Nephron progenitor cell (in vitro differentiated cells): Measurements from ENCODE around the gene TENT4A.

ENCODE experiments used
- DNase-seq: peaks from one replicate; pipeline ENCODE4 v3.0.0; 2021
- H3K27ac Mint-ChIP-seq: 2 replicates; pipeline ENCODE4 v1.8.0; 2021; ENCODE audit warnings: mild to moderate bottlenecking, moderate library complexity, mixed read lengths
- H3K27me3 Mint-ChIP-seq: 2 replicates; pipeline ENCODE4 v1.8.0; 2021; ENCODE audit warnings: mild to moderate bottlenecking, low read depth, mixed read lengths; ENCODE audit not compliant: poor library complexity
- H3K36me3 Mint-ChIP-seq: 2 replicates; pipeline ENCODE4 v1.8.0; 2021; ENCODE audit warnings: low read depth, mixed read lengths
- H3K4me1 Mint-ChIP-seq: 2 replicates; pipeline ENCODE4 v1.8.0; 2021; ENCODE audit warnings: mixed read lengths
- H3K4me3 Mint-ChIP-seq: 2 replicates; pipeline ENCODE4 v1.8.0; 2021; ENCODE audit warnings: mild to moderate bottlenecking, moderate library complexity, mixed read lengths
- H3K9me3 Mint-ChIP-seq: 2 replicates; pipeline ENCODE4 v1.8.0; 2021; ENCODE audit warnings: mild to moderate bottlenecking, moderate library complexity, mixed read lengths
- CTCF ChIP-seq: fragments of 200-600 bp; sonication (generic); IDR thresholded peaks from 2 replicates; pipeline ENCODE4 v1.5.0; 2021; ENCODE audit warnings: antibody characterized with exemption

Gene TENT4A

GRCh38 chr5:6715758-6716628, 2.8 kb downstream of the TENT4A start:
- peaks cover 4% of the 10 kb centered on the region for H3K27me3 Mint-ChIP-seq
- H3K9me3 Mint-ChIP-seq, result no peaks in the 10 kb centered on the region
- peak overlapping the region; percentile 90 for H3K4me3 Mint-ChIP-seq
- H3K27ac Mint-ChIP-seq, result no peak overlapping the region
- TF ChIP-seq CTCF, result no peak
- no peak for DNase-seq
- H3K4me1 Mint-ChIP-seq, result peaks cover 71% of the 10 kb centered on the region
- peaks cover 13% of the 10 kb centered on the region for H3K36me3 Mint-ChIP-seq

GRCh38 chr5:6716629-6717149, 3.5 kb downstream of the TENT4A start:
- H3K27me3 Mint-ChIP-seq, result peaks cover 3% of the 10 kb centered on the region
- TF ChIP-seq CTCF, result no peak
- no peak for DNase-seq
- peaks cover 13% of the 10 kb centered on the region for H3K36me3 Mint-ChIP-seq
- H3K27ac Mint-ChIP-seq, result peak overlapping the region; percentile 60
- peaks cover 74% of the 10 kb centered on the region for H3K4me1 Mint-ChIP-seq
- peak overlapping the region; percentile 90 for H3K4me3 Mint-ChIP-seq
- no peaks in the 10 kb centered on the region for H3K9me3 Mint-ChIP-seq

- peaks cover 74% of the 10 kb centered on the region for H3K4me1 Mint-ChIP-seq
- TF ChIP-seq CTCF, result no peak
- no peaks in the 10 kb centered on the region for H3K27me3 Mint-ChIP-seq
- no peaks in the 10 kb centered on the region for H3K9me3 Mint-ChIP-seq
- H3K36me3 Mint-ChIP-seq, result peaks cover 13% of the 10 kb centered on the region
- DNase-seq, result no peak
- H3K27ac Mint-ChIP-seq, result no peak overlapping the region
- H3K4me3 Mint-ChIP-seq, result peak overlapping the region; percentile 38
These were observed 4.0 kb downstream of the TENT4A start for GRCh38 chr5:6717247-6717646.

- TF ChIP-seq CTCF, result no peak
- Mint-ChIP-seq H3K36me3 (peaks cover 13% of the 10 kb centered on the region), H3K4me3 (peak overlapping the region; percentile 54), H3K4me1 (peaks cover 79% of the 10 kb centered on the region), H3K27me3 (no peaks in the 10 kb centered on the region), H3K9me3 (no peaks in the 10 kb centered on the region), H3K27ac (no peak overlapping the region)
- no peak for DNase-seq
These were observed 4.5 kb downstream of the TENT4A start for GRCh38 chr5:6717687-6718086.

GRCh38 chr5:6718161-6718681, 5.0 kb downstream of the TENT4A start:
- H3K27me3 Mint-ChIP-seq, result no peaks in the 10 kb centered on the region
- TF ChIP-seq CTCF, result no peak
- H3K4me1 Mint-ChIP-seq, result peaks cover 84% of the 10 kb centered on the region
- H3K27ac Mint-ChIP-seq, result no peak overlapping the region
- no peak for DNase-seq
- no peaks in the 10 kb centered on the region for H3K9me3 Mint-ChIP-seq
- H3K4me3 Mint-ChIP-seq, result peak overlapping the region; percentile 54
- H3K36me3 Mint-ChIP-seq, result peaks cover 14% of the 10 kb centered on the region
